CD14-positive monocyte (primary cell): ENCODE results near the gene CSPG5. TPM values are rescaled to one million over a fixed set of nuclear protein-coding genes. Genes with fewer than 3 reads are reported as not detected.

Experiments used
- DNase-seq, 3 donors: peaks; one replicate each; pipeline ENCODE4 v3.0.0-alpha.2; 2011 to 2022
- H2AFZ ChIP-seq: 2 replicates; pipeline ENCODE4 v1.6.0; 2012; ENCODE audit warnings: mild to moderate bottlenecking, low read depth, low read length, inconsistent platforms; ENCODE audit not compliant: insufficient read depth, poor library complexity, severe bottlenecking
- H3K27ac ChIP-seq, 2 donors: 1 replicate in 1 of 2; 2 replicates in 1 of 2; pipeline ENCODE4 v1.5.1; 2012 to 2013; ENCODE audit warnings: low read length in 2 of 2, control low read depth in 1 of 2, inconsistent platforms in 1 of 2, low read depth in 1 of 2, mild to moderate bottlenecking in 1 of 2
- H3K27me3 ChIP-seq, 2 donors: one replicate each; pipeline versions ENCODE4 v1.6.0 to v1.6.1; 2011 to 2013; ENCODE audit warnings: low read length in 2 of 2; ENCODE audit not compliant: control insufficient read depth in 2 of 2, insufficient read depth in 2 of 2
- H3K36me3 ChIP-seq, 2 donors: replicated peaks in 1 of 2; 1 replicate in 1 of 2; 2 replicates in 1 of 2; pipeline versions ENCODE4 v1.5.1 to v1.6.1; 2012 to 2013; ENCODE audit warnings: low read length in 2 of 2, control low read depth in 1 of 2, inconsistent platforms in 1 of 2, mild to moderate bottlenecking in 1 of 2; ENCODE audit not compliant: insufficient read depth in 2 of 2, control insufficient read depth in 1 of 2
- H3K4me1 ChIP-seq, 2 donors: 1 replicate in 1 of 2; 2 replicates in 1 of 2; pipeline versions ENCODE4 v1.5.1 to v1.6.1; 2012 to 2013; ENCODE audit warnings: low read length in 2 of 2, control low read depth in 1 of 2, inconsistent platforms in 1 of 2, mild to moderate bottlenecking in 1 of 2, moderate library complexity in 1 of 2; ENCODE audit not compliant: insufficient read depth in 2 of 2, control insufficient read depth in 1 of 2
- H3K4me2 ChIP-seq: replicated peaks from 2 replicates; pipeline ENCODE3; 2012; ENCODE audit warnings: low read length, moderate library complexity, mild to moderate bottlenecking; ENCODE audit not compliant: poor library complexity, severe bottlenecking; ENCODE audit errors: extremely low read depth
- H3K4me3 ChIP-seq, 3 experiments: fragments of 200-600 bp in 1 of 3; sonication (generic) in 1 of 3; replicated peaks in 1 of 3; 1 replicate in 2 of 3; 2 replicates in 1 of 3; pipeline ENCODE4 v1.5.1; 2011 to 2013; ENCODE audit warnings: low read length in 3 of 3, mild to moderate bottlenecking in 3 of 3, control low read depth in 2 of 3, low read depth in 2 of 3, inconsistent platforms in 1 of 3, moderate library complexity in 1 of 3
- H3K79me2 ChIP-seq: 2 replicates; pipeline ENCODE4 v1.6.0; 2012; ENCODE audit warnings: mild to moderate bottlenecking, control low read depth, inconsistent platforms, low read length, moderate library complexity; ENCODE audit not compliant: insufficient read depth
- H3K9ac ChIP-seq: 2 replicates; pipeline ENCODE4 v1.6.0; 2017; ENCODE audit warnings: low read length, mild to moderate bottlenecking; ENCODE audit not compliant: insufficient read depth, poor library complexity, severe bottlenecking
- H3K9me3 ChIP-seq, 2 donors: replicated peaks in 1 of 2; 1 replicate in 1 of 2; 2 replicates in 1 of 2; pipeline versions ENCODE4 v1.5.1 to v1.6.1; 2012 to 2013; ENCODE audit warnings: low read length in 2 of 2, control low read depth in 1 of 2; ENCODE audit not compliant: control insufficient read depth in 1 of 2, insufficient read depth in 1 of 2
- H4K20me1 ChIP-seq: 2 replicates; pipeline ENCODE4 v1.6.0; 2012; ENCODE audit warnings: mild to moderate bottlenecking, low read length, control low read depth, moderate library complexity; ENCODE audit not compliant: insufficient read depth
- H3K27ac Mint-ChIP-seq, 7 donors: one replicate each; pipeline ENCODE4 v1.8.0; 2020; ENCODE audit warnings: mild to moderate bottlenecking in 7 of 7, mixed read lengths in 7 of 7, moderate library complexity in 6 of 7, inconsistent platforms in 2 of 7
- H3K27me3 Mint-ChIP-seq, 3 donors: one replicate each; pipeline ENCODE4 v1.8.0; 2021 to 2022; ENCODE audit warnings: low read depth in 3 of 3, mild to moderate bottlenecking in 3 of 3, mixed read lengths in 3 of 3, moderate library complexity in 3 of 3, inconsistent platforms in 1 of 3
- H3K36me3 Mint-ChIP-seq, 2 donors: one replicate each; pipeline ENCODE4 v1.8.0; 2020; ENCODE audit warnings: mixed read lengths in 2 of 2, inconsistent platforms in 1 of 2, mild to moderate bottlenecking in 1 of 2
- H3K4me1 Mint-ChIP-seq: one replicate; pipeline ENCODE4 v1.8.0; 2020; ENCODE audit warnings: mild to moderate bottlenecking, mixed read lengths
- H3K4me3 Mint-ChIP-seq, 2 donors: one replicate each; pipeline ENCODE4 v1.8.0; 2020; ENCODE audit warnings: mild to moderate bottlenecking in 2 of 2, mixed read lengths in 2 of 2, moderate library complexity in 1 of 2
- H3K9me3 Mint-ChIP-seq, 7 donors: one replicate each; pipeline ENCODE4 v1.8.0; 2020 to 2022; ENCODE audit warnings: mixed read lengths in 7 of 7, mild to moderate bottlenecking in 6 of 7, moderate library complexity in 6 of 7, inconsistent platforms in 2 of 7
- CTCF ChIP-seq: fragments of 200-600 bp; IDR thresholded peaks from one replicate; pipeline ENCODE4 v1.8.0; 2022; ENCODE audit warnings: antibody characterized with exemption, mild to moderate bottlenecking
- WGBS: methylation state at CpG from one replicate; pipeline ENCODE4 v1.1.5; 2013; ENCODE audit warnings: missing lambda C conversion rate; ENCODE audit not compliant: insufficient coverage; 5-methylcytosine and 5-hydroxymethylcytosine counted together
- intact Hi-C, 2 donors: fragments of 100-400 bp; cut with micrococcal nuclease; formaldehyde crosslinking; loops; one replicate each; pipeline versions ENCODE4 v1.15.0 to v1.15.1; 2023
- polyA plus RNA-seq, 3 donors: library from polyadenylated mRNA; depleted of rRNA in 1 of 3; unstranded in 2 of 3; stranded (reverse) in 1 of 3; fragments of 300-500 nt in 2 of 3; fragments of >200 nt in 1 of 3; fragmentation: Illumina TruSeq in 2 of 3; gene quantifications; 1 replicate in 2 of 3; 2 replicates in 1 of 3; pipeline ENCODE4 v1.2.3, GENCODE V29; 2012 to 2021

The CSPG5 gene
- polyA plus RNA-seq, 3 donors = not detected

- H3K4me3 Mint-ChIP-seq = no peak overlapping the region
- H3K9me3 ChIP-seq = no peaks in the 10 kb centered on the region
- intact Hi-C loops = no loop called here
- no peaks in the 10 kb centered on the region for H3K27me3 Mint-ChIP-seq
- peaks cover 0 to 1% (median 0%) of the 10 kb centered on the region in 7 donors for H3K9me3 Mint-ChIP-seq
- DNase-seq = no peak
- peaks cover 6% of the 10 kb centered on the region for H4K20me1 ChIP-seq
- H3K36me3 Mint-ChIP-seq = peaks cover 60 to 78% of the 10 kb centered on the region in 2 donors
- no peak overlapping the region for H3K4me3 ChIP-seq
- H2AFZ ChIP-seq = no peak overlapping the region
- H3K4me2 ChIP-seq = no peak overlapping the region
- H3K27ac Mint-ChIP-seq = peak overlapping the region in 1 of 7 donors; percentile 15
- H3K27ac ChIP-seq = no peak overlapping the region
- no peak overlapping the region for H3K9ac ChIP-seq
- H3K79me2 ChIP-seq = no peaks in the 10 kb centered on the region
- H3K4me1 ChIP-seq = no peaks in the 10 kb centered on the region
- no peaks in the 10 kb centered on the region for H3K4me1 Mint-ChIP-seq
- TF ChIP-seq CTCF = no peak
- peaks cover 45 to 98% of the 10 kb centered on the region in 2 donors for H3K36me3 ChIP-seq
- H3K27me3 ChIP-seq = no peaks in the 10 kb centered on the region
Measured at GRCh38 chr3:47603332-47603731, 24.7 kb upstream of the CSPG5 start.

GRCh38 chr3:47601281-47601680 lies 22.6 kb upstream of the CSPG5 start:
- H3K36me3 Mint-ChIP-seq = peaks cover 52 to 77% of the 10 kb centered on the region in 2 donors
- WGBS = 80% methylated on average over 1 of the region's 3 CpGs
- no peaks in the 10 kb centered on the region for H3K79me2 ChIP-seq
- peaks cover 0 to 1% (median 0%) of the 10 kb centered on the region in 7 donors for H3K9me3 Mint-ChIP-seq
- H3K4me1 Mint-ChIP-seq = no peaks in the 10 kb centered on the region
- H3K9ac ChIP-seq = no peak overlapping the region
- H3K4me3 ChIP-seq = no peak overlapping the region
- H3K4me1 ChIP-seq = no peaks in the 10 kb centered on the region
- no peak overlapping the region for H2AFZ ChIP-seq
- no peak for DNase-seq
- no peaks in the 10 kb centered on the region for H3K27me3 ChIP-seq
- H3K4me3 Mint-ChIP-seq = no peak overlapping the region
- no peak overlapping the region for H3K4me2 ChIP-seq
- H3K27ac ChIP-seq = no peak overlapping the region
- peaks cover 40 to 87% of the 10 kb centered on the region in 2 donors for H3K36me3 ChIP-seq
- intact Hi-C loops = no loop called here
- H3K9me3 ChIP-seq = no peaks in the 10 kb centered on the region
- H3K27me3 Mint-ChIP-seq = no peaks in the 10 kb centered on the region
- peak overlapping the region in 1 of 7 donors; percentile 37 for H3K27ac Mint-ChIP-seq
- H4K20me1 ChIP-seq = peaks cover 6% of the 10 kb centered on the region
- no peak for TF ChIP-seq CTCF
